H1 (cell line): ENCODE data around the gene GZF1. TPM values are rescaled to one million over a fixed set of nuclear protein-coding genes. Genes with fewer than 3 reads are reported as not detected.

Experiments used
- CTCF ChIA-PET: fragments of 300-600 bp; sonication (Branson Sonifier 250); formaldehyde crosslinking; loops from one replicate; lab custom pipeline; 2021; ENCODE audit not compliant: partially characterized antibody; lab: Charles Lee
- POLR2A ChIA-PET: fragments of 300-600 bp; sonication (Branson Sonifier 250); formaldehyde crosslinking; loops from one replicate; lab custom pipeline; 2021; ENCODE audit warnings: inconsistent platforms; ENCODE audit not compliant: partially characterized antibody; lab: Charles Lee
- DNase-seq, 2 experiments: peaks; one replicate each; pipeline versions ENCODE4 v3.0.0 to v3.0.0-alpha.2; 2010 to 2022; ENCODE audit warnings: low spot score in 2 of 2, low read depth in 1 of 2, mixed read lengths in 1 of 2
- FAIRE-seq: peaks from 2 replicates; lab custom pipeline; 2011; peaks lifted over from hg19 to GRCh38; lab: Jason Lieb, UNC
- H2AFZ ChIP-seq: 2 replicates; pipeline ENCODE4 v1.8.1; 2012; ENCODE audit warnings: low read length, inconsistent platforms
- H2AK5ac ChIP-seq: 2 replicates; pipeline ENCODE4 v1.6.1; 2013; ENCODE audit warnings: low read depth, low read length
- H2BK120ac ChIP-seq: replicated peaks from 2 replicates; pipeline ENCODE3; 2013; ENCODE audit warnings: low read depth, low read length, inconsistent platforms
- H2BK12ac ChIP-seq: 2 replicates; pipeline ENCODE4 v1.6.1; 2013; ENCODE audit warnings: low read depth, low read length
- H2BK15ac ChIP-seq: 2 replicates; pipeline ENCODE4 v1.6.1; 2013; ENCODE audit warnings: low read length
- H2BK20ac ChIP-seq: 2 replicates; pipeline ENCODE4 v1.6.1; 2013; ENCODE audit warnings: low read length
- H2BK5ac ChIP-seq: 2 replicates; pipeline ENCODE4 v1.6.1; 2013; ENCODE audit warnings: low read depth, low read length
- H3K14ac ChIP-seq: 2 replicates; pipeline ENCODE4 v1.6.1; 2013; ENCODE audit warnings: inconsistent platforms; ENCODE audit not compliant: insufficient read length
- H3K18ac ChIP-seq: 2 replicates; pipeline ENCODE4 v1.6.1; 2013; ENCODE audit warnings: low read length; ENCODE audit errors: extremely low read depth
- H3K23ac ChIP-seq: 2 replicates; pipeline ENCODE4 v1.6.1; 2013; ENCODE audit warnings: inconsistent platforms; ENCODE audit not compliant: insufficient read length
- H3K23me2 ChIP-seq: 2 replicates; pipeline ENCODE4 v1.6.1; 2013; ENCODE audit warnings: low read depth, low read length
- H3K27ac ChIP-seq: 2 replicates; pipeline ENCODE4 v1.6.1; 2011; ENCODE audit warnings: low read depth, low read length, inconsistent platforms
- H3K27me3 ChIP-seq, 4 experiments: replicated peaks in 1 of 4; 1 replicate in 1 of 4; 2 replicates in 3 of 4; pipeline versions ENCODE4 v1.6.1 to v1.8.1; 2011 to 2013; ENCODE audit warnings: low read length in 3 of 4, mild to moderate bottlenecking in 3 of 4, inconsistent platforms in 2 of 4, mixed read lengths in 2 of 4, moderate library complexity in 1 of 4; ENCODE audit not compliant: control insufficient read depth in 3 of 4, insufficient read depth in 3 of 4; ENCODE audit errors: extremely low read depth in 1 of 4
- H3K36me3 ChIP-seq, 4 experiments: 2 replicates each; pipeline versions ENCODE4 v1.6.1 to v1.8.1; 2011 to 2013; ENCODE audit warnings: mild to moderate bottlenecking in 4 of 4, low read length in 3 of 4, moderate library complexity in 2 of 4, control low read depth in 1 of 4, inconsistent platforms in 1 of 4; ENCODE audit not compliant: insufficient read depth in 4 of 4, control insufficient read depth in 2 of 4
- H3K4ac ChIP-seq: replicated peaks from 2 replicates; pipeline ENCODE3; 2013; ENCODE audit warnings: low read length, low read depth, mixed read lengths, inconsistent platforms; ENCODE audit not compliant: insufficient read length
- H3K4me1 ChIP-seq, 4 experiments: replicated peaks in 1 of 4; 1 replicate in 1 of 4; 2 replicates in 3 of 4; pipeline versions ENCODE4 v1.6.1 to v1.8.1; 2011 to 2013; ENCODE audit warnings: low read length in 3 of 4, inconsistent platforms in 2 of 4, mixed read lengths in 1 of 4; ENCODE audit not compliant: insufficient read depth in 4 of 4, control insufficient read depth in 3 of 4
- H3K4me2 ChIP-seq, 2 experiments: 2 replicates each; pipeline versions ENCODE4 v1.6.1 to v1.8.1; 2011 to 2013; ENCODE audit warnings: low read depth in 2 of 2, low read length in 2 of 2, control low read depth in 1 of 2, inconsistent platforms in 1 of 2, mild to moderate bottlenecking in 1 of 2; ENCODE audit not compliant: insufficient read depth in 1 of 2
- H3K4me3 ChIP-seq, 4 experiments: fragments of 200-600, 300-600 bp in 1 of 4; sonication (generic), shearing (Covaris generic), sonication (Bioruptor Twin) in 1 of 4; 2 replicates each; pipeline versions ENCODE4 v1.5.1 to v1.8.1; 2011 to 2016; ENCODE audit warnings: low read length in 4 of 4, low read depth in 3 of 4, control low read depth in 2 of 4, inconsistent platforms in 2 of 4, mild to moderate bottlenecking in 2 of 4, mixed read lengths in 1 of 4, moderate library complexity in 1 of 4; ENCODE audit not compliant: insufficient read depth in 2 of 4; ENCODE audit errors: extremely low read depth in 1 of 4
- H3K56ac ChIP-seq: replicated peaks from 2 replicates; pipeline ENCODE3; 2013; ENCODE audit warnings: low read depth, mild to moderate bottlenecking, mixed read lengths, low read length, inconsistent platforms; ENCODE audit not compliant: insufficient read length
- H3K79me1 ChIP-seq: 2 replicates; pipeline ENCODE4 v1.6.1; 2013; ENCODE audit warnings: low read depth, low read length, control low read depth
- H3K79me2 ChIP-seq, 2 experiments: 2 replicates each; pipeline versions ENCODE4 v1.6.1 to v1.8.1; 2012 to 2013; ENCODE audit warnings: low read length in 2 of 2, mild to moderate bottlenecking in 2 of 2, inconsistent platforms in 1 of 2; ENCODE audit not compliant: insufficient read depth in 2 of 2, control insufficient read depth in 1 of 2
- H3K9ac ChIP-seq, 4 experiments: replicated peaks in 1 of 4; 1 replicate in 1 of 4; 2 replicates in 3 of 4; pipeline versions ENCODE4 v1.6.1 to v1.8.1; 2011 to 2013; ENCODE audit warnings: low read depth in 3 of 4, low read length in 3 of 4, control low read depth in 2 of 4, mild to moderate bottlenecking in 2 of 4, moderate library complexity in 2 of 4, inconsistent platforms in 1 of 4; ENCODE audit errors: extremely low read depth in 1 of 4
- H3K9me3 ChIP-seq, 2 experiments: 2 replicates each; pipeline versions ENCODE4 v1.6.1 to v1.8.1; 2012 to 2013; ENCODE audit warnings: mild to moderate bottlenecking in 2 of 2, moderate library complexity in 2 of 2, control low read depth in 1 of 2, inconsistent platforms in 1 of 2, low read depth in 1 of 2, low read length in 1 of 2, mixed read lengths in 1 of 2; ENCODE audit not compliant: insufficient read depth in 2 of 2
- H4K20me1 ChIP-seq, 2 experiments: replicated peaks in 1 of 2; 2 replicates each; pipeline versions ENCODE3 to v1.8.1; 2011 to 2013; ENCODE audit warnings: inconsistent platforms in 2 of 2, low read length in 2 of 2, mild to moderate bottlenecking in 1 of 2; ENCODE audit not compliant: insufficient read depth in 2 of 2, control insufficient read depth in 1 of 2
- H4K5ac ChIP-seq: 2 replicates; pipeline ENCODE4 v1.6.1; 2013; ENCODE audit warnings: low read length, low read depth, mixed read lengths, inconsistent platforms; ENCODE audit not compliant: insufficient read length
- H4K8ac ChIP-seq: 2 replicates; pipeline ENCODE4 v1.8.0; 2013; ENCODE audit warnings: mild to moderate bottlenecking, moderate library complexity, low read length, inconsistent platforms; ENCODE audit not compliant: insufficient read depth; ENCODE audit errors: extremely low read depth
- H4K91ac ChIP-seq: replicated peaks from 2 replicates; pipeline ENCODE3; 2013; ENCODE audit warnings: low read length, mixed read lengths, inconsistent platforms; ENCODE audit not compliant: insufficient read length
- CBX5 ChIP-seq: fragments of 300-800, 300-1000 bp; sonication (generic); IDR thresholded peaks from 2 replicates; pipeline ENCODE4 v1.7.1; 2016; ENCODE audit warnings: antibody characterized with exemption, low read length, low read depth
- EP300 ChIP-seq, 2 experiments: IDR thresholded peaks; 1 replicate in 1 of 2; 2 replicates in 1 of 2; pipeline ENCODE4 v1.6.1; 2011 to 2012; ENCODE audit warnings: low read depth in 2 of 2, low read length in 2 of 2, mild to moderate bottlenecking in 2 of 2, borderline replicate concordance in 1 of 2, inconsistent platforms in 1 of 2, moderate library complexity in 1 of 2
- POLR2AphosphoS5 ChIP-seq: IDR thresholded peaks from 2 replicates; pipeline ENCODE4 v1.6.1; 2011; ENCODE audit warnings: low read depth, low read length
- TBP ChIP-seq: IDR thresholded peaks from 2 replicates; pipeline ENCODE4 v1.6.1; 2011; ENCODE audit warnings: low read depth, low read length, improper control_type of control experiment
- TCF12 ChIP-seq: IDR thresholded peaks from 2 replicates; pipeline ENCODE4 v1.6.1; 2011; ENCODE audit warnings: low read depth, mild to moderate bottlenecking, low read length
- TEAD4 ChIP-seq: IDR thresholded peaks from 2 replicates; pipeline ENCODE4 v1.6.1; 2012; ENCODE audit warnings: low read depth, low read length, inconsistent platforms, mixed read lengths
- WGBS, 2 experiments: shearing (Covaris generic) in 1 of 2; methylation state at CpG; one replicate each; pipeline versions ENCODE4 v1.1.6 to v1.1.7; 2013 to 2015; ENCODE audit warnings: low lambda C conversion rate in 2 of 2, mixed read lengths in 2 of 2, inconsistent platforms in 1 of 2, low coverage in 1 of 2, missing lambda C conversion rate in 1 of 2; ENCODE audit not compliant: insufficient replicate concordance in 2 of 2, insufficient coverage in 1 of 2, insufficient read length in 1 of 2; ENCODE audit errors: extremely low coverage in 1 of 2, missing lambda C conversion rate in 1 of 2; 5-methylcytosine and 5-hydroxymethylcytosine counted together
- polyA plus RNA-seq, 7 experiments: library from polyadenylated mRNA; depleted of rRNA in 3 of 7; stranded (reverse) in 5 of 7; unstranded in 2 of 7; fragments of >200 nt in 5 of 7; fragments of 200-250 nt in 2 of 7; gene quantifications; 1 replicate in 5 of 7; 2 replicates in 1 of 7; 4 replicates in 1 of 7; pipeline versions ENCODE4 v1.2.1 to v1.2.3, GENCODE V29; 2011 to 2013; ENCODE audit warnings: missing spikeins in 2 of 7, mixed read lengths in 2 of 7
- total RNA-seq: library from RNA; stranded (reverse); fragmentation: NEBNext Ultra II Directional; extraction: Animal tissue kit (Norgen Biotek cat#: 25700); gene quantifications from 2 replicates; pipeline ENCODE4 v1.2.1, GENCODE V29; 2021

Gene GZF1
- total and polyA plus RNA-seq, 2 of the 8 experiments (the other 6 are each of a cell fraction or from before 2014, with no cell fraction given): 8.2 to 11.9 TPM

GRCh38 chr20:23409800-23410199, 47.8 kb downstream of the GZF1 start:
- Histone ChIP-seq H3K27ac (no peak overlapping the region), H3K18ac (no peak overlapping the region), H2BK120ac (no peak overlapping the region), H3K36me3 (no peaks in the 10 kb centered on the region), H2BK15ac (no peak overlapping the region), H4K20me1 (peaks cover 5 to 19% of the 10 kb centered on the region in 2 experiments), H3K9me3 (no peaks in the 10 kb centered on the region), H2AK5ac (no peak overlapping the region), H3K23ac (no peak overlapping the region), H2AFZ (no peak overlapping the region), H2BK12ac (no peak overlapping the region), H4K8ac (no peak overlapping the region), H3K9ac (no peak overlapping the region), H3K23me2 (no peaks in the 10 kb centered on the region), H3K4me2 (no peak overlapping the region), H4K91ac (no peak overlapping the region), H3K79me2 (peaks cover 8 to 99% of the 10 kb centered on the region in 2 experiments), H3K4ac (no peak overlapping the region), H3K56ac (no peak overlapping the region), H3K27me3 (no peaks in the 10 kb centered on the region), H2BK5ac (no peak overlapping the region), H4K5ac (no peak overlapping the region), H3K4me3 (no peak overlapping the region), H3K79me1 (0 out of 2 replicates have a peak, but pooled peaks cover 6% of the 10 kb centered on the region), H3K4me1 (peaks cover 0 to 3% (median 1%) of the 10 kb centered on the region in 4 experiments; a peak in 3 of 7 replicates), H2BK20ac (no peak overlapping the region), H3K14ac (no peak overlapping the region)
- CTCF ChIA-PET: interaction anchor here (0.7 to 1.5 kb wide), 5 partner anchors 10 to 37 kb away, joined by 3 to 5 read pairs (median 3); partner anchors contain the start of gene NAPB
- no peak for DNase-seq
- no peak for FAIRE-seq
- 77% methylated on average over 3 of the region's 3 CpGs; no CpG with 5 or more reads in 1 of the 2 experiments for WGBS, 2 experiments
- POLR2A ChIA-PET: interaction anchor here (0.8 to 1.5 kb wide), 2 partner anchors 9 to 12 kb away, joined by 3 to 4 read pairs; partner anchors contain the start of gene NAPB
- TF ChIP-seq EP300 (IDR thresholded peaks at IDR 0.05; ENCODE audit: borderline replicate concordance in 1 of 2, low read depth in 2 of 2, low read length in 2 of 2) (no peak), POLR2AphosphoS5 (0 out of 2 replicates have a peak, but pooled peaks have one; percentile 43), CBX5 (no peak), TCF12 (peak; percentile 69; the same call in 1 of the 2 replicates), TEAD4 (no peak), TBP (no peak)
